Esophagus muscularis mucosa (tissue), 4 donors: Measurements from ENCODE around the gene ESYT2.

Source experiments
- EP300 ChIP-seq: sonication (generic); formaldehyde crosslinking; IDR thresholded peaks from one replicate; pipeline ENCODE4 v1.6.1; 2017; ENCODE audit warnings: antibody characterized with exemption
- POLR2A ChIP-seq: fragments of 450-650 bp; IDR thresholded peaks from one replicate; pipeline ENCODE4 v1.6.1; 2017; ENCODE audit warnings: antibody characterized with exemption, moderate library complexity, mild to moderate bottlenecking, low read depth
- POLR2AphosphoS5 ChIP-seq, 2 donors: sonication (generic); formaldehyde crosslinking; IDR thresholded peaks; one replicate each; pipeline ENCODE4 v1.6.1; 2017; ENCODE audit warnings: antibody characterized with exemption in 2 of 2
- TF ChIP-seq, protein P1 (sequence below), 3 experiments: fragments of 200-600 bp in 2 of 3; fragments of 450-650 bp in 1 of 3; sonication (generic) in 2 of 3; IDR thresholded peaks; one replicate each; pipeline ENCODE4 v1.5.1; 2017 to 2019; ENCODE audit warnings: antibody characterized with exemption in 3 of 3, mild to moderate bottlenecking in 2 of 3, moderate library complexity in 1 of 3

DNA sequence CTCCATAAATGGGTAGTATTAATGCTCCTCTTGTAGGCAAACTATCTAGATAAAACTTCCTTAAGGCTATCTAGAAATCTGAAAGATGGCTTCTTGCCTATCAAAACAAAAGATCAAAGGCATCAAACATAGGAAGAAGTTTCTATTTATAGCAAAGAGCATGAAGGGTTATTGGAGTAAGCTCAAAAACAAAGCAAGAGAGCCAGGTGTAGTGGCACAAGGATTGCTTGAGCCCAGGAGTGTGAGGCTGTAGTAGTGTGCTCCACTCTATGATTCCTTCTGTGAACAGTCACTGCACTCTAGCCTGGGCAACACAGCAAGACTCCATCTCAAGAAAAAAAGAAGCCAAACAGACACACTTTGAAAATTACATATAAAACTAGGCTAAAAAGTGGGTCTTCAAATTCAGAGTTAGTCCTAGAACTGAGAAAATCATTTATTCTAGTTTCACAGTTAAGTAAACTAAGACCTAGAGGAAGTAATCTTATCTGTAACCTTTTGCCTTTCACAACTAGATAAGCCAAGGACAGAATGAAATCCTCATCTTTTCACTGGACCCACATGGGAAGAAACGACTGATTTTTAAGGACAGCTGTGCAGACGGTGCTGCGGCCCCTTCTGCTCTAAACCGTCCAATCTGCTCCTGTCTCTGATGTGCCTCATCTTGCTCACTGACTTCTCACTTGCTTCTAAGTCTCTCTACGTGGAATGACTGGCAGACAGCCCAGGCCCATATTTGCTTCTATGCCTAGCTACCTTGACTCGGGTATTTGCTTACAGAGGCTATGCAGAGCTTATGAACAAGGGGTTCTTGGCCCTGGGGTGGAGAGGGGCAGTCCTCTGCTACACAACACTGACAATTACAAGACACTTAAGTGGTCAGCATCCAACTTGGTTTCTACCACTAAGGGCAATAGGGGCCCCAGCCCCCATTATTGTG lies 50.0 kb downstream of the ESYT2 start:
- TF ChIP-seq, protein P1, sequence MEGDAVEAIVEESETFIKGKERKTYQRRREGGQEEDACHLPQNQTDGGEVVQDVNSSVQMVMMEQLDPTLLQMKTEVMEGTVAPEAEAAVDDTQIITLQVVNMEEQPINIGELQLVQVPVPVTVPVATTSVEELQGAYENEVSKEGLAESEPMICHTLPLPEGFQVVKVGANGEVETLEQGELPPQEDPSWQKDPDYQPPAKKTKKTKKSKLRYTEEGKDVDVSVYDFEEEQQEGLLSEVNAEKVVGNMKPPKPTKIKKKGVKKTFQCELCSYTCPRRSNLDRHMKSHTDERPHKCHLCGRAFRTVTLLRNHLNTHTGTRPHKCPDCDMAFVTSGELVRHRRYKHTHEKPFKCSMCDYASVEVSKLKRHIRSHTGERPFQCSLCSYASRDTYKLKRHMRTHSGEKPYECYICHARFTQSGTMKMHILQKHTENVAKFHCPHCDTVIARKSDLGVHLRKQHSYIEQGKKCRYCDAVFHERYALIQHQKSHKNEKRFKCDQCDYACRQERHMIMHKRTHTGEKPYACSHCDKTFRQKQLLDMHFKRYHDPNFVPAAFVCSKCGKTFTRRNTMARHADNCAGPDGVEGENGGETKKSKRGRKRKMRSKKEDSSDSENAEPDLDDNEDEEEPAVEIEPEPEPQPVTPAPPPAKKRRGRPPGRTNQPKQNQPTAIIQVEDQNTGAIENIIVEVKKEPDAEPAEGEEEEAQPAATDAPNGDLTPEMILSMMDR (IDR thresholded peaks at IDR 0.05) = no peak
- TF ChIP-seq POLR2AphosphoS5 (IDR thresholded peaks at IDR 0.05) = peak; percentile 14 to 37
- TF ChIP-seq POLR2A = no peak
- TF ChIP-seq EP300 = no peak
